Forelimb muscle (tissue), 1 donor: ENCODE measurements around the gene RBM47. TPM values are rescaled to one million over a fixed set of nuclear protein-coding genes. Genes with fewer than 3 reads are reported as not detected.
A peak's percentile ranks its signal among the peaks of the same experiment; 100 is the strongest.

ENCODE experiments used
- DNase-seq: peaks from one replicate; pipeline ENCODE4 v3.0.0-alpha.2; 2013; ENCODE audit warnings: low read depth
- polyA plus RNA-seq: library from polyadenylated mRNA; unstranded; fragments of 120-200 nt; gene quantifications from one replicate; pipeline ENCODE4 v1.2.1, GENCODE V29; 2013; ENCODE audit not compliant: insufficient read length

The RBM47 gene
- polyA plus RNA-seq, 1 donor = 0.90 TPM

- DNase-seq = no peak
Observed at GRCh38 chr4:40587826-40588225, 41.8 kb downstream of the RBM47 start.

- DNase-seq = no peak
Observed at GRCh38 chr4:40587351-40587750, 42.3 kb downstream of the RBM47 start.

GRCh38 chr4:40586729-40587128, 42.9 kb downstream of the RBM47 start:
- DNase-seq = no peak

GRCh38 chr4:40586034-40586433, 43.6 kb downstream of the RBM47 start:
- DNase-seq = no peak

GRCh38 chr4:40585201-40585799, 44.4 kb downstream of the RBM47 start:
- DNase-seq = no peak

GRCh38 chr4:40584517-40585141, 45.0 kb downstream of the RBM47 start:
- DNase-seq = no peak

- no peak for DNase-seq
Observed at GRCh38 chr4:40583850-40584439, 45.7 kb downstream of the RBM47 start.

- DNase-seq = no peak
Observed at GRCh38 chr4:40582413-40582812, 47.3 kb downstream of the RBM47 start.

- no peak for DNase-seq
Observed at GRCh38 chr4:40581254-40582140, 48.2 kb downstream of the RBM47 start.

- no peak for DNase-seq
Observed at GRCh38 chr4:40579983-40580382, 49.7 kb downstream of the RBM47 start.

- no peak for DNase-seq
Observed at GRCh38 chr4:40577588-40578253, 51.9 kb downstream of the RBM47 start.

- peak; percentile 43 for DNase-seq
Observed at GRCh38 chr4:40576651-40577480, 52.8 kb downstream of the RBM47 start.

- no peak for DNase-seq
Observed at GRCh38 chr4:40575846-40576245, 53.8 kb downstream of the RBM47 start.

- DNase-seq = no peak
Observed at GRCh38 chr4:40573593-40574311, 55.9 kb downstream of the RBM47 start.

GRCh38 chr4:40572692-40573310, 56.9 kb downstream of the RBM47 start:
- DNase-seq = no peak

GRCh38 chr4:40571208-40571607, 58.5 kb downstream of the RBM47 start:
- DNase-seq = no peak

GRCh38 chr4:40570348-40571077, 59.2 kb downstream of the RBM47 start:
- DNase-seq = no peak

- DNase-seq = no peak
Observed at GRCh38 chr4:40564815-40565483, 64.7 kb downstream of the RBM47 start.
